Hypothalamus (tissue), 51 donors: ENCODE results near the gene HPD.
"Not testable (repeated sequence)": the region's sequence is repeated elsewhere in the genome, so short reads cannot be mapped to it uniquely, and the experiment has no call there.

Source experiments
- DNase-seq, 51 donors: peaks; one replicate each; lab custom pipeline; 2025; lab: John Stamatoyannopoulos, UW

Gene HPD

DNA sequence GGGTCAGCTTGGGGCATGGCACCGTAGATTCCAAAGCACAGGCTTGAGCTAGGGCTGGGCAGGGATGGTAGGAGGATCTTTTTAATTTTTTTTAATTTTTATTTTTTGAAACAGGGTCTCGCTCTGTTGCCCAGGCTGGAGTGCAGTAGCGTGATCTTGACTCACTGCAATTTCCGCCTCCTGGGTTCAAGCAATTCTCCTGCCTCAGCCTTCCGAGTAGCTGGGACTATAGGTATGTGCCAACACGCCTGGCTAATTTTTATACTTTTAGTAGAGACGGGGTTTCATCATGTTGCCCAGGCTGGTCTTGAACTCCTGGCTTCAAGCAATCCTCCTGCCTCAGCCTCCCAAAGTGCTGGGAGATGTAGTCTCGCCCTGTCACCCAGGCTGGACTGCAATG is 67.9 kb downstream of the HPD start:
- DNase-seq = not testable (repeated sequence)

DNA sequence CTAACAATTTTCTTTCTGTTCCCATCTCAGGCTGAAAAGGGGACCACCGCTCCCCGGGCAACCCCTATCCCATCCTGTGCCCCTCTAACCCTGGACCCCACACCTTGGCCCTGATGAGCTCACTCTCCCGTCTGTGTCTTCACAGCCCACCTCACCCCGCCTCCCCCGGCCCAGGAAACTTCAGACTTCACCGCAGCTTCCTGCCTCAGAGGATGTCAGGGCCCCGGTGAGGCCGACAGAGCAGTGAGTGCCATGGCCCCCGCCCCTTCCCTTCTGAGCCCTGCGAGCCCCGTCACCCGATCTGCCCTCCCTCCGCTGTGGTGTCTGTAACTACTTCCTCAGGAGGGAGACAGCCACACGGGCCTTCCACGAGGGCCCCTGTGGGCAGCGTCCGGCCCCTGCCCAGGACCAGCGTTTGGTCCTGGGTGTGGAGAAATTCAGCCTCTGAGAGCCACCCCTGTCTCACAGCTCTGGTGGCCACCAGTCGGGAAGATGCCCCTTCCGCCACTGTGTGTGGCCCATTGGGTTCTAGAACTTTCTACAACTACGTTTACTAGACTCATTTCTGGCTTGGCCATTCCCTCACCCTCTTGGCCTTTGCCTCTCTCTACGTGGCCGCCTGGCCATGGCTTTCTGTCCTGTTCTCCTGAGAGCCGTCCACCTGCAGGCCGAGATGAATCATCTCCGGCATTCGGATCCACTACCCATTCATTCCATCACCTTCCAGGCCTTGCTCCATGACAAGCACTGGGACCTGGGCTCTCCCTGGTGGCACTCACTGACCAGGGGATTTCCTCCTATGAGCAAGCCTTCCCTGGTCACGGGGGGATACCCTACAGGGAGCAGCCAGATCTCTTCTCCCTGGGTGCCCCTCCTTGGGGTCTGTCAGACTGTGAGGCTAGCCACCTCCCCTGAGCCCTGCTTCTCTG is 68.6 kb downstream of the HPD start:
- DNase-seq = peak in 20 of 51 donors; percentile 4 to 52 (median 29)
